Neural cell (in vitro differentiated cells): ENCODE results near the gene ZNF750.

ENCODE experiments used
- EP300 ChIP-seq: fragments of 450-650 bp; conservative IDR thresholded peaks from 2 replicates; pipeline ENCODE4 v1.6.1; 2014; ENCODE audit warnings: antibody characterized with exemption, mild to moderate bottlenecking, moderate library complexity; ENCODE audit not compliant: poor library complexity, severe bottlenecking
- EZH2 ChIP-seq: fragments of 200-600, 300-800 bp; shearing (Covaris generic), sonication (generic); IDR thresholded peaks from 2 replicates; pipeline ENCODE4 v1.6.1; 2014; ENCODE audit warnings: antibody characterized with exemption, low read length, borderline replicate concordance, mild to moderate bottlenecking; ENCODE audit not compliant: insufficient read depth, poor library complexity, severe bottlenecking
- MXI1 ChIP-seq: fragments of 450-650 bp; conservative IDR thresholded peaks from 2 replicates; pipeline ENCODE4 v1.6.1; 2014; ENCODE audit warnings: antibody characterized with exemption, mild to moderate bottlenecking; ENCODE audit not compliant: poor library complexity, severe bottlenecking
- POLR2AphosphoS5 ChIP-seq: IDR thresholded peaks from 2 replicates; pipeline ENCODE4 v1.6.1; 2012
- RAD21 ChIP-seq: fragments of 450-650 bp; conservative IDR thresholded peaks from 2 replicates; pipeline ENCODE4 v1.6.1; 2014; ENCODE audit warnings: antibody characterized with exemption, mild to moderate bottlenecking, moderate library complexity
- TAF1 ChIP-seq: IDR thresholded peaks from 2 replicates; pipeline ENCODE4 v1.6.1; 2012; ENCODE audit warnings: low read depth
- TF ChIP-seq, protein P1 (sequence below): fragments of 450-650 bp; IDR thresholded peaks from 2 replicates; pipeline ENCODE4 v1.5.1; 2014; ENCODE audit warnings: antibody characterized with exemption, mild to moderate bottlenecking, moderate library complexity; ENCODE audit not compliant: poor library complexity, severe bottlenecking
- TF ChIP-seq, protein P2 (sequence below): IDR thresholded peaks from 2 replicates; pipeline ENCODE4 v1.6.1; 2012; ENCODE audit warnings: borderline replicate concordance

DNA sequence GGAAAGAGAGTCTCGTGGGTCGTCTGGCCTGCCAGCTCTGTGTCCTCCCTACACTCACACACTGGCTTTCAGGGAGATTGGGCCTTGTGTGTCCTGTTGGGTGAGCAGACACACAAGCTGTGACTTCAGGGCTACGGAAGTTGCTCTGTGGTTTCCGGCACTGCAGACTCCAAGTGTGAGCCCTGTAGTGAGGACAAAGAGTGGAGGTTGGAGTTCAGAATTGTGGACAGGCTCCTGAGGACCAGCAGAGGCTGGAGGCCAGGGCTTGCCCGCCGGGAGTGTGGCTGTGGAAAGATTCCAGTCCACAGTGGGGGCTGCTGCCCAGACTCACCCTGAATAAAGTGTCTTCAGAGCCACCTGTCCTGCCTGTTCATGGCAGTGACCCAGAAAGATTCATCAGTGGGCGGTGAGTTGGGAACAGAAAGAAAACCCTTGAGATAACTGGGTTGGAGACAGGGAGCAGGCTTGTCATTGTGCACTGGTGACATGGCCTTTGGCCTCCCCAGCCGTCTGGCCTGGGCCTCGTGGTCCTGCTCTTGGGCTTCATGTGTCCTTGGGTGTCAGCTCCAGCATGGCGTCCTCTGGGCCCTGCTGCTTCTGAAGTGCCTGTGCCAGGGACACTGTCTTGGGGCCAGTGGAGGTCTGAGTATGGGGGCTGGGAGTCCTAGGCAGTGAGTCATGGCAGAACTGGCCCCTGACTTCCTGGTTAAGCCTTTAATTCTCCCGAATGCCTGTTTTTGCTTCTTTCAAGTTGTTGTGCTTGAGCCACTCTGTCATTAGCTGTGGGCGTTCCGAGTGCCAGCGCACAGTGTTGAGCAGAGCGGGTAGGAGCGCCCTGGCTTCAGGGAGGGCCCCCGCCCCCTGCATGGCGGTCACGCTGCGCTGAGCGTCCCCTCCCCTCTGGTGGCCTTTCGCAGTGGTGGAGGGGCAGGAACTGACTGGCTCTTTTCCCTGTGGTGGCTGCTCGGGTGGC is 19.9 kb upstream of the ZNF750 start:
- TF ChIP-seq, protein P1, sequence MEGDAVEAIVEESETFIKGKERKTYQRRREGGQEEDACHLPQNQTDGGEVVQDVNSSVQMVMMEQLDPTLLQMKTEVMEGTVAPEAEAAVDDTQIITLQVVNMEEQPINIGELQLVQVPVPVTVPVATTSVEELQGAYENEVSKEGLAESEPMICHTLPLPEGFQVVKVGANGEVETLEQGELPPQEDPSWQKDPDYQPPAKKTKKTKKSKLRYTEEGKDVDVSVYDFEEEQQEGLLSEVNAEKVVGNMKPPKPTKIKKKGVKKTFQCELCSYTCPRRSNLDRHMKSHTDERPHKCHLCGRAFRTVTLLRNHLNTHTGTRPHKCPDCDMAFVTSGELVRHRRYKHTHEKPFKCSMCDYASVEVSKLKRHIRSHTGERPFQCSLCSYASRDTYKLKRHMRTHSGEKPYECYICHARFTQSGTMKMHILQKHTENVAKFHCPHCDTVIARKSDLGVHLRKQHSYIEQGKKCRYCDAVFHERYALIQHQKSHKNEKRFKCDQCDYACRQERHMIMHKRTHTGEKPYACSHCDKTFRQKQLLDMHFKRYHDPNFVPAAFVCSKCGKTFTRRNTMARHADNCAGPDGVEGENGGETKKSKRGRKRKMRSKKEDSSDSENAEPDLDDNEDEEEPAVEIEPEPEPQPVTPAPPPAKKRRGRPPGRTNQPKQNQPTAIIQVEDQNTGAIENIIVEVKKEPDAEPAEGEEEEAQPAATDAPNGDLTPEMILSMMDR: no peak
- TF ChIP-seq POLR2AphosphoS5: no peak
- no peak for TF ChIP-seq EZH2
- TF ChIP-seq MXI1: no peak
- TF ChIP-seq TAF1: no peak
- no peak for TF ChIP-seq EP300
- no peak for TF ChIP-seq RAD21
- TF ChIP-seq, protein P2, sequence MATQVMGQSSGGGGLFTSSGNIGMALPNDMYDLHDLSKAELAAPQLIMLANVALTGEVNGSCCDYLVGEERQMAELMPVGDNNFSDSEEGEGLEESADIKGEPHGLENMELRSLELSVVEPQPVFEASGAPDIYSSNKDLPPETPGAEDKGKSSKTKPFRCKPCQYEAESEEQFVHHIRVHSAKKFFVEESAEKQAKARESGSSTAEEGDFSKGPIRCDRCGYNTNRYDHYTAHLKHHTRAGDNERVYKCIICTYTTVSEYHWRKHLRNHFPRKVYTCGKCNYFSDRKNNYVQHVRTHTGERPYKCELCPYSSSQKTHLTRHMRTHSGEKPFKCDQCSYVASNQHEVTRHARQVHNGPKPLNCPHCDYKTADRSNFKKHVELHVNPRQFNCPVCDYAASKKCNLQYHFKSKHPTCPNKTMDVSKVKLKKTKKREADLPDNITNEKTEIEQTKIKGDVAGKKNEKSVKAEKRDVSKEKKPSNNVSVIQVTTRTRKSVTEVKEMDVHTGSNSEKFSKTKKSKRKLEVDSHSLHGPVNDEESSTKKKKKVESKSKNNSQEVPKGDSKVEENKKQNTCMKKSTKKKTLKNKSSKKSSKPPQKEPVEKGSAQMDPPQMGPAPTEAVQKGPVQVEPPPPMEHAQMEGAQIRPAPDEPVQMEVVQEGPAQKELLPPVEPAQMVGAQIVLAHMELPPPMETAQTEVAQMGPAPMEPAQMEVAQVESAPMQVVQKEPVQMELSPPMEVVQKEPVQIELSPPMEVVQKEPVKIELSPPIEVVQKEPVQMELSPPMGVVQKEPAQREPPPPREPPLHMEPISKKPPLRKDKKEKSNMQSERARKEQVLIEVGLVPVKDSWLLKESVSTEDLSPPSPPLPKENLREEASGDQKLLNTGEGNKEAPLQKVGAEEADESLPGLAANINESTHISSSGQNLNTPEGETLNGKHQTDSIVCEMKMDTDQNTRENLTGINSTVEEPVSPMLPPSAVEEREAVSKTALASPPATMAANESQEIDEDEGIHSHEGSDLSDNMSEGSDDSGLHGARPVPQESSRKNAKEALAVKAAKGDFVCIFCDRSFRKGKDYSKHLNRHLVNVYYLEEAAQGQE: no peak
